Activated naive CD8-positive, alpha-beta T cell (primary cell): ENCODE measurements around the gene BBX.

ENCODE experiments used
- H3K27ac Mint-ChIP-seq: one replicate; pipeline ENCODE4 v1.8.0; 2021; ENCODE audit warnings: mixed read lengths
- H3K27me3 Mint-ChIP-seq: one replicate; pipeline ENCODE4 v1.8.0; 2021; ENCODE audit warnings: mixed read lengths
- H3K36me3 Mint-ChIP-seq: one replicate; pipeline ENCODE4 v1.8.0; 2021; ENCODE audit warnings: mixed read lengths
- H3K4me1 Mint-ChIP-seq: one replicate; pipeline ENCODE4 v1.8.0; 2021; ENCODE audit warnings: low read depth, mixed read lengths
- H3K4me3 Mint-ChIP-seq: one replicate; pipeline ENCODE4 v1.8.0; 2021; ENCODE audit warnings: mild to moderate bottlenecking, mixed read lengths
- H3K9me3 Mint-ChIP-seq: one replicate; pipeline ENCODE4 v1.8.0; 2021; ENCODE audit warnings: low read depth, mixed read lengths

The BBX gene

GRCh38 chr3:107858876-107859275 is 336.1 kb downstream of the BBX start:
- Mint-ChIP-seq H3K4me1 (no peaks in the 10 kb centered on the region), H3K9me3 (no peaks in the 10 kb centered on the region), H3K4me3 (no peak overlapping the region), H3K27ac (no peak overlapping the region), H3K36me3 (no peaks in the 10 kb centered on the region), H3K27me3 (no peaks in the 10 kb centered on the region)
